Measurements from ENCODE around the gene POLR2L.

POLR2L gene

GRCh38 chr11:819943-820649 is 22.2 kb downstream of the POLR2L start:
- Histone ChIP-seq H3K4me1 (ENCODE audit: control insufficient read depth, insufficient read depth, low read length) (peaks cover 41% of the 10 kb centered on the region), H3K4me3 (ENCODE audit: low read length) (peak overlapping the region; percentile 97), H3K4me2 (ENCODE audit: low read length) (peak overlapping the region; percentile 99)

GRCh38 chr11:819129-819931 is 23.0 kb downstream of the POLR2L start:
- Histone ChIP-seq H3K9me3 (replicated peaks; ENCODE audit: low read length) (no peaks in the 10 kb centered on the region), H3K36me3 (ENCODE audit: insufficient read depth, low read length) (peaks cover 19% of the 10 kb centered on the region), H3K4me3 (ENCODE audit: low read length) (peak overlapping the region; percentile 97), H3K4me1 (ENCODE audit: control insufficient read depth, insufficient read depth, low read length) (peaks cover 35% of the 10 kb centered on the region), H3K9ac (ENCODE audit: low read depth, low read length) (peak overlapping the region; percentile 96), H3K27me3 (ENCODE audit: control insufficient read depth, insufficient read depth, low read length) (no peaks in the 10 kb centered on the region), H3K4me2 (ENCODE audit: low read length) (peak overlapping the region; percentile 99)

More at GRCh38 chr11:819943-820649, 22.2 kb downstream of the POLR2L start:
- Histone ChIP-seq H3K27me3 (ENCODE audit: control insufficient read depth, insufficient read depth, low read length) (no peaks in the 10 kb centered on the region), H3K36me3 (ENCODE audit: insufficient read depth, low read length) (peaks cover 26% of the 10 kb centered on the region), H3K9ac (ENCODE audit: low read depth, low read length) (peak overlapping the region; percentile 96), H3K9me3 (replicated peaks; ENCODE audit: low read length) (no peaks in the 10 kb centered on the region)

- no peaks in the 10 kb centered on the region for H3K9me3 ChIP-seq (replicated peaks; ENCODE audit: low read length)
- no peaks in the 10 kb centered on the region for H3K27me3 ChIP-seq (ENCODE audit: control insufficient read depth, insufficient read depth, low read length)
- H3K4me1 ChIP-seq (ENCODE audit: control insufficient read depth, insufficient read depth, low read length), result peaks cover 33% of the 10 kb centered on the region
- H3K4me2 ChIP-seq (ENCODE audit: low read length), result peak within 1 kb of the TSS; percentile 99
- H3K4me3 ChIP-seq (ENCODE audit: low read length), result peak within 1 kb of the TSS; percentile 97
- peaks cover 18% of the 10 kb centered on the region for H3K36me3 ChIP-seq (ENCODE audit: insufficient read depth, low read length)
- H3K9ac ChIP-seq (ENCODE audit: low read depth, low read length), result peak within 1 kb of the TSS; percentile 96
Measured at GRCh38 chr11:818396-819128, 23.8 kb downstream of the POLR2L start, which contains the start of gene PNPLA2. Gene PNPLA2, plus strand, starts transcription at chr11:818914. Its CDS starts 805 bp downstream, at chr11:819719.

- Histone ChIP-seq H3K36me3 (ENCODE audit: insufficient read depth, low read length) (peaks cover 28% of the 10 kb centered on the region), H3K4me1 (ENCODE audit: control insufficient read depth, insufficient read depth, low read length) (peaks cover 31% of the 10 kb centered on the region), H3K27me3 (ENCODE audit: control insufficient read depth, insufficient read depth, low read length) (no peaks in the 10 kb centered on the region), H3K9ac (ENCODE audit: low read depth, low read length) (no peak overlapping the region), H3K4me3 (ENCODE audit: low read length) (no peak overlapping the region), H3K9me3 (replicated peaks; ENCODE audit: low read length) (no peaks in the 10 kb centered on the region), H3K4me2 (ENCODE audit: low read length) (no peak overlapping the region)
Measured at GRCh38 chr11:816433-816779, 25.9 kb downstream of the POLR2L start.

GRCh38 chr11:815675-816432 is 26.5 kb downstream of the POLR2L start:
- H3K27me3 ChIP-seq (ENCODE audit: control insufficient read depth, insufficient read depth, low read length), result no peaks in the 10 kb centered on the region

GRCh38 chr11:813456-814096 is 28.8 kb downstream of the POLR2L start:
- Histone ChIP-seq H3K4me2 (ENCODE audit: low read length) (no peak overlapping the region), H3K27me3 (ENCODE audit: control insufficient read depth, insufficient read depth, low read length) (no peaks in the 10 kb centered on the region), H3K9ac (ENCODE audit: low read depth, low read length) (no peak overlapping the region), H3K36me3 (ENCODE audit: insufficient read depth, low read length) (peaks cover 36% of the 10 kb centered on the region), H3K9me3 (replicated peaks; ENCODE audit: low read length) (no peaks in the 10 kb centered on the region), H3K4me1 (ENCODE audit: control insufficient read depth, insufficient read depth, low read length) (peaks cover 21% of the 10 kb centered on the region), H3K4me3 (ENCODE audit: low read length) (no peak overlapping the region)

More at GRCh38 chr11:815675-816432, 26.5 kb downstream of the POLR2L start:
- no peak overlapping the region for H3K9ac ChIP-seq (ENCODE audit: low read depth, low read length)
- H3K4me1 ChIP-seq (ENCODE audit: control insufficient read depth, insufficient read depth, low read length), result peaks cover 31% of the 10 kb centered on the region
- no peaks in the 10 kb centered on the region for H3K9me3 ChIP-seq (replicated peaks; ENCODE audit: low read length)
- peaks cover 33% of the 10 kb centered on the region for H3K36me3 ChIP-seq (ENCODE audit: insufficient read depth, low read length)
- no peak overlapping the region for H3K4me2 ChIP-seq (ENCODE audit: low read length)
- H3K4me3 ChIP-seq (ENCODE audit: low read length), result no peak overlapping the region

GRCh38 chr11:813072-813455 is 29.3 kb downstream of the POLR2L start:
- Histone ChIP-seq H3K4me1 (ENCODE audit: control insufficient read depth, insufficient read depth, low read length) (peaks cover 21% of the 10 kb centered on the region), H3K36me3 (ENCODE audit: insufficient read depth, low read length) (peaks cover 36% of the 10 kb centered on the region), H3K4me2 (ENCODE audit: low read length) (no peak overlapping the region), H3K27me3 (ENCODE audit: control insufficient read depth, insufficient read depth, low read length) (no peaks in the 10 kb centered on the region), H3K9me3 (replicated peaks; ENCODE audit: low read length) (no peaks in the 10 kb centered on the region), H3K9ac (ENCODE audit: low read depth, low read length) (no peak overlapping the region), H3K4me3 (ENCODE audit: low read length) (no peak overlapping the region)

- peak overlapping the region; percentile 98 for H3K4me2 ChIP-seq (ENCODE audit: low read length)
- peak overlapping the region; percentile 79 for H3K4me3 ChIP-seq (ENCODE audit: low read length)
- H3K9ac ChIP-seq (ENCODE audit: low read depth, low read length), result peak overlapping the region; percentile 93
- no peaks in the 10 kb centered on the region for H3K9me3 ChIP-seq (replicated peaks; ENCODE audit: low read length)
- H3K27me3 ChIP-seq (ENCODE audit: control insufficient read depth, insufficient read depth, low read length), result no peaks in the 10 kb centered on the region
- H3K4me1 ChIP-seq (ENCODE audit: control insufficient read depth, insufficient read depth, low read length), result peaks cover 21% of the 10 kb centered on the region
- peaks cover 36% of the 10 kb centered on the region for H3K36me3 ChIP-seq (ENCODE audit: insufficient read depth, low read length)
Measured at GRCh38 chr11:812390-812789, 29.9 kb downstream of the POLR2L start.

- Histone ChIP-seq H3K36me3 (ENCODE audit: insufficient read depth, low read length) (peaks cover 36% of the 10 kb centered on the region), H3K9ac (ENCODE audit: low read depth, low read length) (peak overlapping the region; percentile 93), H3K27me3 (ENCODE audit: control insufficient read depth, insufficient read depth, low read length) (no peaks in the 10 kb centered on the region), H3K4me2 (ENCODE audit: low read length) (peak overlapping the region; percentile 98), H3K9me3 (replicated peaks; ENCODE audit: low read length) (no peaks in the 10 kb centered on the region), H3K4me3 (ENCODE audit: low read length) (peak overlapping the region; percentile 79), H3K4me1 (ENCODE audit: control insufficient read depth, insufficient read depth, low read length) (peaks cover 21% of the 10 kb centered on the region)
Measured at GRCh38 chr11:811446-812245, 30.7 kb downstream of the POLR2L start.

- Histone ChIP-seq H3K9me3 (replicated peaks; ENCODE audit: low read length) (no peaks in the 10 kb centered on the region), H3K4me1 (ENCODE audit: control insufficient read depth, insufficient read depth, low read length) (peaks cover 25% of the 10 kb centered on the region), H3K4me3 (ENCODE audit: low read length) (peak overlapping the region; percentile 79), H3K4me2 (ENCODE audit: low read length) (peak overlapping the region; percentile 98), H3K9ac (ENCODE audit: low read depth, low read length) (peak overlapping the region; percentile 93), H3K27me3 (ENCODE audit: control insufficient read depth, insufficient read depth, low read length) (no peaks in the 10 kb centered on the region), H3K36me3 (ENCODE audit: insufficient read depth, low read length) (peaks cover 36% of the 10 kb centered on the region)
Measured at GRCh38 chr11:810040-810567, 32.2 kb downstream of the POLR2L start.

Measured in skeletal muscle satellite cell (primary cell).